GM15510 (cell line): ENCODE results near the gene KLF11.

ENCODE experiments used
- POLR2A ChIP-seq: IDR thresholded peaks from 3 replicates; pipeline ENCODE4 v1.6.1; 2011; ENCODE audit warnings: borderline replicate concordance; ENCODE audit not compliant: insufficient read length; ENCODE audit errors: extremely low read depth

The KLF11 gene

DNA sequence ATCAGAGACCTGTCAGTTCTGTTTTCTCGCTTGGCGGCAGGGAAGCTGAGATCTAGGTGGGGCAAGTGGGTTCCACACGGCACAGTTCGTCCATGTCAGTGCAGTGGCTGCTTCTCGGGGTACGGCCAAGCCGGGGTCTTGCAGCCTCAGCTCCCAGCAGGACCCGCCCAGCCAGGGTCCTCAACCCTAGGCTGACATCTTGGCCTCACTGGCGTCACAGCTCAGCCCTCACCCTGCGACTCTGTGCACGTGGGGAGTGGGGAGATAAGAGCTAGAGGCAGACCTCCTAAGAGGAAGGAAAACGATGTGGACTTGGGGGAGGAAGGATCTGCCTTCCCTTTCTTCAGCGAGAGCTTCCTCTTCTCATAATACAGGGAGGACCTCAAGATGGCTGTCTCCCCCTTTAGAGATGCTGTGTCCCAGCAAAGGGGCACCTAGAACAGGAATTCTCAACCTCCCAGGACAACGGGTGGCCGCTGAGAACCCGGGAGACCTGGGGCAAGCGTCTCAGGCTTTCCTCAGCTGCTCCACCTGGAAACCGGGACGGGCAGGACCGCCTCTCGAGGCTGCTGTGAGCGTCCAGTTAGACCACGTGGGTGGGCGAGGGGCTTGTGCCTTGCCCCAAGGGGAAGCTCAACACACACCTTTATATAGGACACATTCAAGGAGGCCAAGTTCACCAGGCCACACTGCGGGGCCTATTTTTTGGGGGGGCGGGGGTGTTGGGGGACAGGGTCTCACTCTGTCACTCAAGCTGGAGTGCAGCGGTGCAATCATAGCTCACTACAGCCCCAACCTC is 23.5 kb upstream of the KLF11 start:
- TF ChIP-seq POLR2A = no peak

- no peak for TF ChIP-seq POLR2A
Observed at GRCh38 chr2:10022041-10022421, 21.3 kb upstream of the KLF11 start.

- no peak for TF ChIP-seq POLR2A
Observed at GRCh38 chr2:10022445-10022844, 20.9 kb upstream of the KLF11 start.

DNA sequence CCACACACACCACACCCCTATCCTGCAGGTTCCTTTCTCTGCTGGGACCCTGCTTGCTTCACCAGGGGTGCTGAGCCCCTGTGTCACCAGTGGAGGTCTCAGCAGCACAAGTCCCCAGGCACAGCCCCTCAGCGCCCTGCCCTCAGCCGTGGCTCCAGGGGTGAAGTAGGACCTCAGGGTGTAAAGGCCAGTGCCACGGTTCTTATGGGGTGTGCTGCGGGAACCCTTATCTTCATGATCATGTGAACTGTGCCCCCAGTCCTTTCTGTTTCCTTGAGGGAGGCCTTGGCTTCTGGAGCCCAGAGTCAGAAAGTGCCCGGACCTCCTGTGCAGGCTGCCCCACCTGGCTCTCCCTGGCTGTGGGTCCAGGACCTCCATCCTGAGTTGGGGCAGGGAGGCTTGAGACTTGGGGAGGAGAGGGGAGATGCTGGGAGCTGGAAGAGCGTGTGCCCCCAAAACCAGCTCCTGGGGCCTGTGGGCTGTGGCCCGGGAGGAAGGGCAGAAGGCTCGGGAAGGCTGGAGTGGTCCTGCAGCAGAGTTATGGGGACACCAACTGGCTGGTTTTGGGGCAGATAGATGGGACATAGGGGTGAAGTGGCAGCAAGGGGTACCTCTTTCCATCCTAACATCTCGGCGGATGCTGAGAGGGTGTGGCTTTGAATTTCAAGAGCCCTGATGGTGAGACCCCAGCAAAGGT is 20.2 kb upstream of the KLF11 start:
- no peak for TF ChIP-seq POLR2A

- no peak for TF ChIP-seq POLR2A
Observed at GRCh38 chr2:10026940-10027569, 16.3 kb upstream of the KLF11 start.

DNA sequence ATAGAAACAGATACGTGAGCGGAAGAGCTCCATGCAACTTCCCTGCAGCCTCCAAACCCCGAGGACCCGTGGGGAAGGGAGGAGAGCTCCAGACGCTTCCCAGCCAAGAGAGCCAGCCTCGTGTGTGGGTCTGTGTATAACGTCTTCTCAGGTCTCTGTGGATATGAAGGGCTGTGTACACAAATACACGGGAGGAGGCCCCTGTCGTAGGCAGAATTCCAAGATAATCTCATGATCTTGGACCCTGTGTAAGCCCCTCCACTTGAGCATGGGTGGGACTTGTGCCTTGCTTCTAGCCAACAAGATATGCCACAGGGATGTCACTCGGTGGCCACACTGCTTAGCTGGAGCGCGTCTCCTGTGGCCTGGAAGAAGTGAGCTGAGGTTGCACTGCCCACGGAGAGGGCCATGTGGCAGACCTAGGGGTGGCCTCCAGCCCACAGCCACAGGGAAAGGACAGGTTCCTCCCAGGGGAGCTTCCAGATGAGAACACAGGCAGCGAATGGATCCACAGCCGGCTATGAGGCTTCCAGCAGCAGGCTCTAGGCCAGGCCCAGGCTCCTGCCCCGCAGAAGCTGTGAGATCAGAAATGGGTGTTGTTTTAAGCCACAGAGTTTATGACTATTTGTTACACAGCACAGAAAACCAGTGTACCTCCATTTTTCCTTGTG is 15.6 kb upstream of the KLF11 start:
- TF ChIP-seq POLR2A = no peak

DNA sequence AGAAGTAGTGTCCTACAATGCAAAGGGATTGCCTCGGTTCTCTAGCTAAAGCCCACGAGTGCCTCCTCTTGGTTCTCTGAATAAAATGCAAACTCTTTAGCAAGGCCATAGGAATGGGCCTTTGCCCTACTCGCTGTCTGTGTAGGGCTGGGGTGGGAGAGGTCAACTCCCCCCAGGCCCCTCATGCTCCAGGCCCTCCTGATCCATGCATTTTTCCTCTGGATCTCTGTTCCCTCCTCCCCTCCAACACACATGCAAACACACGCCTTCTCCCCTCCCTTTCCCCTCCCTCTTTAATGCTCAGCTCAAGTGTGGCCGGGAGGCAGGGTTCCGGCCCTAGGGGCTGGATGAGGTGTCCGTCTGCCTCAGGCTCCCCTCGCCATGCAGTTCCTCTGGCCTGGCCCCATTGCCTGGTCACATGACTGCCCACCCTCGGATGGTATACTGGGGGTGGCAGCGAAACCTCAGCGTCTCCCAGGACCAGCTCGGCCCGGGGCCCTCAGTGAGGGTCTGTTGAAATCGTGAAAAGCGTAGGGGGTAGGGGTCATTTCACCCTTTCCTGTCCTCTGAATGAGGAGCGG is 14.9 kb upstream of the KLF11 start:
- no peak for TF ChIP-seq POLR2A

- TF ChIP-seq POLR2A = no peak
Observed at GRCh38 chr2:10028988-10029874, 14.1 kb upstream of the KLF11 start.

- no peak for TF ChIP-seq POLR2A
Observed at GRCh38 chr2:10029875-10030223, 13.5 kb upstream of the KLF11 start.

- no peak for TF ChIP-seq POLR2A
Observed at GRCh38 chr2:10030311-10030736, 13.0 kb upstream of the KLF11 start.

DNA sequence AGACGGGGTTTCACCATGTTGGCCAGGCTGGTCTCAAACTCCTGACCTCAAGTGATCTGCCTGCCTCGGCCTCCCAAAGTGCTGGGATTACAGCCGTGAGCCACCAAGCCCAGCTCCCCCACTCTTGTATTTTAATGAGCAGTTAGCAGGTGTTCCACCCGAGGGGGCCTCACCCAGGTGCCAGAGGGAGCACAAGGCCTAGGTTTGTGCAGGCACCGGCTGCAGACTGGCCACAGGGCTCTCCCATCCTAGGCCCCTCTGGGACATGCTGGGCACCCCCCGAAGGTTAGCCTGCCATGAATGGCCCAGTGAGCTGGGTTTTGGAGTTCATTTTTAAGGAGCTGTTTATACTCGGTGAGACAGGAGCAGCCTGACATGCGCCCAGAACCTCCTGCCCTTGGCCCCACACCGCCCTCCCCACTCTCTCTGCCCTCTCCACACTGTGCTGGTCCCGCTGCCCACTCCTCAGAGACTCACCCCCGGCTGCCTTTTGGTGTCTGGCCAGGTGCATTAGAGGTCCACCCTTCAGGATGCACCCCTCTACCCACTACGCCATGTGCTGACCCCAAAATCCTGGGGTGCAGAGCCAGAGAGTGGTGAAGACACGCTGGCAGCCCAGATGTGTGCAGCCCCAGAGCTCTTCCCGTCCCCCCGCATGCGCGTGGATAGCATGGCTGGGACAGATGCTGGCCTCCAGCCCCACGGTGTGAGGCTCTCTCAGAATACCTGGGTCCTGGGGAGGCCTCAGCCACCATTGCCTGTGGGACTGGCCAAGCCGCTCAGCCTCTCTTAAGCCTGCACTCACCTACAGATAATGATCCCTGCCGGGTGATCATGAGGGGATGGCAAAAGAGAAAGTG is 11.2 kb upstream of the KLF11 start:
- no peak for TF ChIP-seq POLR2A

DNA sequence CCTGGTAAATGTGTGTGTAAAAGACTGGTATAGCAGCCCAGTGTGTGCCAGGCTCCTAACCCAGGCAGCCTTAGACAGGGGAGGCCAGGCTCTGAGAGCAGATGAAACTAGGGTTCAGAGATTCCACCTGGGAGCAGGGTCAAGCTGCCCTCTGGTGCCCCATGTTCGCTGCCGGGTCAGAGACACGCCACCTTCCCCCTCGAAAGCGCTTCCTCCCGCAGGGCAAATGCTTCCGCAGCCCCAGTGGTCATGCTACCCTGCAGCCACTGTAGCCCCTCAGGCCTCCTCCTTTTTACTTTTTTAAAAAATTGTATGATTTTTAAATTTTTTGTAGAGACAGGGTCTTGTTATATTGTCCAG is 10.6 kb upstream of the KLF11 start:
- no peak for TF ChIP-seq POLR2A
